NCI-H2171 (cell line): ENCODE measurements around the gene CSF1R.

Source experiments
- DNase-seq: peaks from one replicate; lab custom pipeline; 2025; lab: John Stamatoyannopoulos, UW

Gene CSF1R

DNA sequence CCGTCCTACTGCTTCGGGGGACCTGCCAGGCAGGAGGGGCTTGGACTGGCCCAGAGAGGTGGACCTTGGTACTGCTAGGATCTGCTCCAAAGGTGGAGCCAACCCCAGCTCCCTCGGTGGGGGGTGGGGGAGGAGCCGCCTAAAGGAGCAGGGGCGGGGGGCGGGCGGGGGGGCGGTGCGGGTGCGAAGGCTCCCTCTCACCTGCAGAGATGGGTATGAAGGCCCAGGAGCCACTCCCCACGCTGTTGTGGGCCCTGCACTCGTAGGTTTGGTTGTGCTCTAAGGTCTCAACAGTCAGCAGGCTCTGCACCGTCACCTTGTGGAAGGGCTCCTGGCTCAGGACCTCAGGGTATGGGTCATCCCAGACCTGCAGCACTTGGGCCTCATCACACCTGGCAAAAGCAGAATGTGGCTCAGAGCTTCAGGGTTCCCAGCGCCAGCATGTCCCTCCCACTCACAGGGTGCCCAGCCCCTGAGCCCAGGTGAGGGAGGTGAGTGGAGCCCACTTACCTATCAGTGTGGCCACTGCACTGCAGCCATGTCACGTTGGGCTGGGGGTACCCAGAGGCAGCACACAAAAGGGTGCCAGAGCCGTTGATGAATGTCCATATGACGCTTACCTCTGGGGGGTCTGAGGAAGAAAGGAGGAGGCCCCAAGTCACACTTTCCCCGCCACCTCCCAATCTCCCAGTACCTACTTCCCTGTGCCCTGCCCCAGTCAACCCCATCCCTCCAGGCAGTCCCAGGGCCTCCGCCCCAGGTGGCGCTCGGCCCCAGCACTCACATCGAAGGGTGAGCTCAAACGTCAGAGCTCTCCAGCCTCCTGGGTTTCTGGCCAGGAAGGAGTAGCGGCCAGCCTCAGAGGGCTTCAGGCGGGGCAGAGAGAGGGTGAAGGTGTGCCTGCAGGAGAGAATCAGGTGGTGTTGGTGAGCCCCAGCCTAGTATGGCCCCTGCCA is 16.4 kb downstream of the CSF1R start:
- no peak for DNase-seq

DNA sequence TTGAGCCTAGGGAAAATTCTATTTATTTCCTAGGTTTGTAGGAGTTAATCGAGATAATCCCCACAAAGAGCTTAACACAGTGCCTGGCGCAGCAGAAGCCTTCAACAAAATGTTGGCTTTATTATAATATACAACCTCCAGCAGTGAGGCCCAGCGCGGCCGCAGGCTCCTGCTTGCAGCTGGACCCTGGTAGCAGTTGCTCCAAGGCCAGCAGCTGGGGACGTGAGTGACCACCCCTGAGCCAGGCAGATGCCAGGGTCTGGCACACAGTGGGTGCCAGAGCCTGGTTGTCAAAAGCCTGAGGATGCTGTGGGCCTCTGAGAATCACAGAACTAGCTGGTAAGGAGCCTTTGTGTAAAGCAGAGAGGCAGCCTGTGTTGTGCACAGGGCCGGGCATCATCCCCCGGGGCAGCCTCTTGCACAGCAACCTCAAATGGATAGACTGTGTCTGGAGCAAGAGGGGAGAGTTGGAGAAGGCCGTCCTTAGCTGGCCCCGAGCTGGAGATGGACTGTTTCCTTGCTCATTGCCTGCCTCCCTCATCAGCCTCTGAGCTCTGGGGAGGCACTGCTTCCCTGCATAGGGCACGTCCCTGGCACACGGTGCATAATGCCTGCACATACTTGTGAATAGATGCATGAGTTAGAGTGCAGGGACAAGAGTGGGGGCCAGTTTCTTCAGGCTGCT is 17.3 kb downstream of the CSF1R start:
- DNase-seq: no peak

DNA sequence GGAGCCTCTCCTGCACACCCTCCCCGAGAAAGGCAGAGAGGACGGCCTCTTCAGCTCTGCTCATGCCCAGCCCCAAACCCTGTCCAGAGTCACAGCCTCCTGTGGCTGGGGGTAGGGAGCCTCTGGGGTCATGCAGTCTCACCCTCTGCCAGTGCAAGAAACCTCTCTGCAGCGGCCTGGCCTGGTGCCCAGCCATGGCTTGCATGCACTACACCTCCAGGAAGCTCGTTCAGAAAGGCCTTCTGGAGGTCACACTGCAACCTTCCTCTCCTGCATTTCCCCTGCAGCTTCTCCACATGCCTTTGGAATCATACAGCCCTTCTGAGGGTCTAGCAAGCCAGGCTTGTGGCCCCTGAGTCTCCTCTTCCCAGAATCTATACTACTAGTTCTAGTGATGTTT is 17.9 kb downstream of the CSF1R start:
- no peak for DNase-seq

DNA sequence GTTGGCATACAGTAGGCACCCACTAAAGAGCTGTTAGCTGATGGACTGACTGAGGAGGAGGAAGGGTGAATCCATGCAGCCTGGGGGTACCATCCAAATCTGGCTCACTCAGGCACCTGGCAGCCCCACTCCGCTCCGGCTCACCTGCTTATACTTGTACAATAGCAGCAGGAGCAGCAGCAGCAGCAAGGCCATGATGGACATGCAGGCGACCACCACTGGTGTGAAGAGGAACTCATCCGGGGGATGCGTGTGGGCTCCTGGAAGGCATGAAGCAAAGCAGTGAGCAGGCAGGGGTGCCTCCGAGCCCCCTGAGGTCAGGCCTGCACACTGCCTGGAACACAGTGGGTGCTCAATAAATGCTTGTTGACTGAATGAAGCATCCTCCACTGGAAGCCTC is 18.3 kb downstream of the CSF1R start:
- DNase-seq: no peak

DNA sequence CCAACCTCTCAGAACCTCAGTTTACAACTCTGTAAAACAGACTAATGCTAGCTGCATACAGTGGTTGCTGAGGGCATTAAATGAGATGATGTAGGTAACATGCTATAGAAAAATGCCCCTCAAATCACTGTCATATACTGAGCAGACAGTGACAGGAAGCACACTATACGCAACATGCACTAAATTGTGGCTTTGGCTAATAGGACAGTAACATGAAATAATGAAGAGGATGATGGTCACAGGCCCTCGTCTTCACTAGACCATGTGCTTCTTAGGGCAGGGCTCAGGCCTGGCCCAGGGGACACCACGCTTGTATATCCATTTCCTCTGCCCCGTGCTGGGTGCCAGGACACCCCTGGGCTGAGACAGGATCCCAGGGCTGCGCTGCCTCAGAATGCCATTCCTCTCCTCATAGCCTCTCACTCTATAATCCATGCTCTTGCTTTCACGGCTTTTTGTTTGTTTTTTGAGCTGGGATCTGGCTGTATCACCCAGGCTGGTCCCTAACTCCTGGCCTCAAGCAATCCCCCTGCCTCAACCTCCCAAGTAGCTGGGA is 18.9 kb downstream of the CSF1R start:
- no peak for DNase-seq

DNA sequence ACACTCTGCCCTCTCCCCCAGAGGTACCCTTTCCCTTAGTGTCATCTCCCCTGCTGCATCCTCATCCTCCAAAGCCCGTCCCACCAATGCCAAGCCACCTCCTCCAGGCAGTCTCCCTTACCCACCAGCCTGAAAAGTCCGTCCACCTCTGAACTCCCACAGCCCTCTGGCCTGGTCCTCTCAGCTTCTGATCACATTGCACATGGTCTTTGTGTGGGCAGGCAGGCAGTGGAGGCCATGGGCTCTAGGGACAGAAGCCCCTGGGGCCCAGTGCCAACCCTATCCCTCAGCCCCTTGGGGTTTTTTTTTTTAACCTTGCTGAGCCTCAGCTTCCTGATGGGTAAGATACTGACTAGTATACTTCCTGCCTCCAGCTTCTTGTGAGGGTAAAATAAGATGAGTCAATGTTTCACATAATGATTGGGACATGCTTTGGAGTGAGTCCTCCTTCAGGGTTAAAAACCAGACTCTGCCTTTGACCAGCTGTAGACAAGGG is 19.4 kb downstream of the CSF1R start:
- DNase-seq: no peak

DNA sequence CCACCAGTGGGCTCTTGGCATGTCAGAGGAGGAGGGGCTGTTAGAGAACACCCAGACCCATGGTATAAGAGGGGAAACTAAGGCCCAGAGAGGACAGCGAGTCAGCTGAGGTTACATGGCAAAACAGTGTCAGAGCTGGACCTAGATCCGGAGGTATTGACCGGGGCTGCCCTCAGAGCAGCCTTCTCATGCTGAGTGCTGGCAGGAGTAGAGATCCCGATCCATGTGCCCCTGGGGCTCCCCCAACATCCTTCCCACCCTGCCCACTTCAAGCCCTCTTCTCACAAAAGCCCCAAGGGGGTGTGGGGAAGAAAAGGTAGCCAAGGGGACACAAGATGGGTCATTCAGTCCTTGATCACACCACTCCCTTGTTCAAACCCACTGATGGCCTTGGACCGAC is 19.9 kb downstream of the CSF1R start:
- no peak for DNase-seq

DNA sequence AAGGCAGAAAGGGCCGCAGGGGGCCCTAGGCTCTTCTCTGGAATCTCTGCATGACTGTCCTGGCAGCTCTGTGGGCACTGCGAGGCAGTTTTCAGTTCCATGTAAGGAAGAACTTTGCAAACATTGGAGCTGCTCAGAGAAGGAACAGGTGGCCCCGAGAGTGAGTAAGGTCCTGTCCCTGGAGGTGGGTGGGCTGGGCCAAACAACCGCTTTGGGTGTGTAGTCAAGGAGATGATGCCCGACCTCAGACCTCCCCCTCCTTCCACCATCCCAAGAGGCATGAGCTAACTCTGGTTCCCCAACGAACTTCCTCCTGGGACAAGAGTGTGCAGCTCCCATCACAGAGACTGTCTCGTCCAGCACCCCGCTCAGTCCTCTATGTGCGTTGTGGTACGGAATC is 20.5 kb downstream of the CSF1R start:
- no peak for DNase-seq

DNA sequence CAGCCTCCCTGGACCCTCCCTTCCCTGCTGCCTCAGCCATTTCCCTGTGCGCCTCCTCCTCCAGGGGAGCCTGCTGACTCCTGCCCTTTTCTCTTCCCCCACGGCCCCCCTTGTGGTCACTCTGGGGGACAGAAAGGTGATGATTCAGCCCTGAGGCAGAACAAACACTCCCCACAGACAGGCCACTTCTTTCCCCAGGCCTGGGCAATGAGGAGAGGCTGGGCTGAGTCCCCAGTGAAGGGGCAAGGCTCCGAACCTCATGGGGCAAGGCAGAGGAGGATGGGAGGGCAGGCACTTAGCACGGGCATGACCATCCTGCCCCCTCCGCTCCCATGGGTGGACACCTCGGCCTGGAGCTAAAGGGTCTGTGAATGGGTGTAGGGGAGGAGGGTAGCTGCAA is 21.0 kb downstream of the CSF1R start:
- no peak for DNase-seq

DNA sequence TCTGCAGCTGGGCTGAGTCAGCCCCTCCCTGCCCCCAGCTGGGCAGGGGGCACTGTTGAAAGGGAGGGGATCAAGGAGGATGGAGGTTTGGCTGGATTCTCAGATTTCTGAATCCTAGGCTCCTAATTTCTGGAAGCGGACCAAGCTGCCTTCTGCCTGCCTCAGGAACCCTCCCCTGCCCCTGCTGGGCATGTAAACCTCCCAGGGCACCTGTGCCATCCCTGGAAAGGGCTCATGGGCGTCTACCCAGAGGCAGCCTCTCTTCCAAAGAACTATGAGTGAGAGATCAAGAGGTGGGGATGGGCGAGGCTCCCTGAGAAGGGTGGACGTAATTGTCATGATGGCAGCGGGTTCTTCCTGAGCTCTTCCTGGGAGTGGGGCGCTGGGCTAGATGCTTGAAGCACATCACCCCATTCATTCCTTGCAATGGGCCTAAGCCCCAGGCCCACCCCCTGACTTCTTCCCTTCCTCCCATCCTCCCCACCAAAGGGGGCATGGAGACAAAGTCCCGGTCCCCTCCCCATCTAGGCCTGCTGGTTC is 21.6 kb downstream of the CSF1R start:
- no peak for DNase-seq

DNA sequence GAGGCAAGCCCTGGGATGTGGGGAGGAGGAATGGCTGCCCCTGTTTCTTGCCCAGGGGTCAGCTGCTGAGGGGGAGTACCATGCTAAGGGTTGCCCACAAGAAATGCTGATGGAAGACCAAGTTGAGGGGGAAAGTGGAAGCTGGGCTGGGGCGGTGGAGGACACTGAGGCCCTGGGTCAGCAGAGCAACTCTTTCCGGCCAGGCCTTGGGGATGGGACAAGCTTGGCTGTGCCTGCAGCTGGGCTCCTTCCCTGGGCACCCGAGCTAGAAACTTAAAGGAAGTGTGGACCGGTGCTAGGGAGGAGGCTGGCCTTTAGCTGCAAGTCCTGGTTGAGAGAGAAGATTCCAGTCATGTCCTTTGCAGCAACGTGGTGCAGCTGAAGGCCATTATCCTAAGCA is 22.7 kb downstream of the CSF1R start:
- DNase-seq: no peak

DNA sequence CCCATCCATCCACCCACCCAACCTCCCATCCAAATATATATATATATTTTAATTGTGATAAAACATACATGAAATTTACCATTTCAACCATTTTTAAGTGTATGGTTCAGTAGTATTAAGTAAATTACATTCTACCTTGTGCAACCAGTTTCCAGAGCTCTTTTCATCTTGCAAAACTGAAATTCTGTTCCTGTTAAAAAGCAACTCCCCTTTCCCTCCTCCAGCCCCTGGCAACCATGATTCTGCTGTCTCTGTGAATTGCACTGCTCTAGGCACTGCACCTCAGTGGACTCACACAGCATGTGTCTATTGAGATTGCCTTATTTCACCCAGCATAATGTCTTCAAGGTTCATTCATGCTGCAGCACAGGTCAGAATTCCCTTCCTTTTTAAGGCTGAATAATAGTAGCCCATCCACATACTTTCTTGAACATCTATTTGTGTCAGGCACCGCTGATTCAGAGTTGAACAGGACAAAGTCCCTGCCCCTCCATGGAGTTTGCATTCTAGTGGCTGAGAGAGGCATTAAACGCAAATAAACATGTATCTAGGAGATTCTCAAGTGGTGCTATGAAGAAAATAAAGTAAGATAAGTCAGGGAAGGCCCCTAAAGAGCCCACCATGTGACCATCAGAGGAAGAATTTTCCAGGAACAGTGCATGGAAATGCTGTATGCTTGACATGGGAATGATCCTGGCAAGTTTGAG is 24.0 kb downstream of the CSF1R start:
- no peak for DNase-seq

DNA sequence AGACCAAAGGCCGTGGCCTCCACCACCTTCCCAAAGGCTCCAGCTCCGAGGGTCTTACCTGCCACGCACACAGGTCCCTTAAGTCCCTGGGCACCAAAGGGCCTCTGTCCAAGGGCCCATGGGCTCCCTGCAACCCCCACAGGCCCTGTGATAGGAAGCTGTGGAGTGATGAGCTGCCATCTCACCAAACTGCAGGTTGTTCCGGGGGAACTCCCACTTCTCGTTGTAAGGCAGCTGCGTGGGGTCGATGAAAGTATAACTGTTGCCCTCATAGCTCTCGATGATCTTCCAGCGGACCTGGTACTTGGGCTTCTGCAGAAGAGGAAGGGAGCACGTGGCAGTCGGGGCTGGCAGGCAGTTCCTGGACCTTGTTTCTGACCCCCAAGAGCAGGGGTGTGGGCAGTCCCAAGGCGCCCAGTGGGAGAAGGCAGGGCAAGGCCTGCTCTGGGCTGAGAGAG is 24.8 kb downstream of the CSF1R start:
- DNase-seq: no peak

DNA sequence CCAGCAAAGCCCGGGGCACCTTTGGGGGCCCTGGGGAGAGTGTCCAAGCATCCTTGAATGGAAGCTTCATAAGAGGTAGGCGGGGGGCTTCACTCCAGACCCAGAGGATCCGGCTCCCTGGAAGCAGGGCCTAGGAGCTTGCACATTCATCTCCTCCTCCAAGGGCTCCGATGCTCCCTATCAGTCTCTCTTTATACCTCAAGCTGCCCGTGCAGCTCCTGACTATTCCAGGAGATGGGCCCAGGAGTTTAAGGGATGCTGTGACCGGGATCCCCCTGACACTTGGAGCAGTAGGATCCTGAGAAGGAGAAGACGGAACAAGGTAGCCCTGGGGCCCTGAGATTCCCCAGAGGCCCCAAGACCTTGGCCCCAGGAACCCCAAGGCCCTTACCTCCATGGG is 25.9 kb downstream of the CSF1R start:
- no peak for DNase-seq

DNA sequence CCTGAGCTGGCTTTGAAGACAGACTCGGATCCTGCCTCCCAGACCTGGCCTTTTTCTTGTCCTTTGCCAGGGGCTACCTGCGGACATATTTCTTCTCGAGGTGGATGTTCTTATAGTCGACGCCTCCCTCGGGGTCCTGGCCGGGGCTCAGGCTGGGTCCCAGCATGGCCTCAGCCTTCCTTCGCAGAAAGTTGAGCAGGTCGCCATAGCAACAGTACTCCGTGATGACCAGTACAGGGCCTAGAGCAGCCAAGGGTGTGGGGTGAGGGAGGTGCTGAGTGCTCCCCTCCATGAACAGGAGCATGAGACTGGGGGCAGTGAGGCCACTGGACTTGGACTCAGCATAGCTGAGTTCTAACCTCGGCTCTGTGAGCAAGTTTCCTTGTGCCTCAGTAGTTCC is 26.7 kb downstream of the CSF1R start:
- DNase-seq: no peak

DNA sequence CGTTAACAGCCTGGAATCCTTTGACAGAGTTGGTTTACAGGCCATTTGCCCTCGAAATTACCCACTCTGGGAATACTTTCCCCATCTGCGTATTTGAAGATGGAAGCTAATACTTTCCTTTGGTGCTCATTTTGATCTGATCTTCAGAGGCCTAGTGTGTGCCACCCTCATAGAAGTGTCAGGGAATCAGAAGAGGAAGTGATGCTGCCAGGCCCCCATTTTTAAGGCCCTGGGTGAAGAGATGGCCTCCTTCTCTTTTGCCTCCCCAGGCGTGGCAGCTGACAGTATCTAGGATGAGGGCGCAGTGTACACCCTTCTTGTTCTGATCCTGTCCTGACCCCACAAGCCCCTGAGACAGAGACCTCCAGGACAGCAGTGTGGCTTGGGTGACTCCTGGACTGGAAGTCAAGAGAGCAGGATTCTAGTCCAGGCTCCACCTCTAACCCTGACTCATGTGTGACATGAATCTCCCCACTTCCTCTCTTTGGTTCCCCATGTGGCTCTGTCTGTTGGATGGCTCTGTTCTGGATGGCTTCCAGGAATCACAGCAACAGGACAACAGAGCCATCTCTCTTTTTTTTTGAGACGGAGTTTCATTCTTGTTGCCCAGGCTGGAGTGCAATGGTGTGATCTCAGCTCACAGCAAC is 27.8 kb downstream of the CSF1R start:
- DNase-seq: no peak

DNA sequence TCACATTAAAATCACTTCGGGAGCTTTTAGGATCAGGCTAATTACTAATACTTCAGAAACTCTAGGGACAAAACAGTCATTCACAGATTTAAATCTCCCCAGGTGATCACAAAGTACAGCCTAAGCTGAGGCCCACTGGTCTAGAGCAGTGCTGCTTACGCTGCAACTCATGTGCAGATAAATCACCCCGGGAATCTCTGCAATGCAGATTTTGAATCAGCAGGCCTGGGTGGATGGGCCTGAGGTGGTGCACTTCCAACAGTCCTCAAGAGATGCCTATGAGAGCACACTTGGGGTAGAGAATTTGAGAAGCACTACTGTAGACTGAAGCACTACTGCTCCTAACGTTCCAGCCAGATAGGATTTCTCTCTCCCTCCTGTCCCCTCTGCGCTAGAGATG is 28.4 kb downstream of the CSF1R start:
- DNase-seq: no peak

DNA sequence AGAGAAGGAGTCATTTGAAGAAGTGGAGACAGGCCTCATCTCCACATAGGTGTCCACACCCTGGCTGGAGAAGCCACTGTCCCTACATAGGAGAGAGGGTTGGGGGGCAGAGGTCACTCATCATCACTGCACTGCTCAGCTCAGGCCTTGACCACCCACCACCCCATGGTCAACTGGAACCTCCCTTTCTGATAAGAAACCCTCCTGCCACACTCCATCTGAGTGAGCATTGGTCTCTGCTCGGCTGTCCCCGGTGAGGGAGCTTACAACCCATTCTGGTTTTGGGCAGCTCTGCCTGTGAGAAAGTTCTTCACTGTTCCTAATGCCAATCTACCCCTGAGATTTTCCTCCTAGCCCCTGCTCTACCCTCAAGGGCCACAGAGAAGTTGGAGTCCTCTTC is 28.8 kb downstream of the CSF1R start:
- DNase-seq: no peak

DNA sequence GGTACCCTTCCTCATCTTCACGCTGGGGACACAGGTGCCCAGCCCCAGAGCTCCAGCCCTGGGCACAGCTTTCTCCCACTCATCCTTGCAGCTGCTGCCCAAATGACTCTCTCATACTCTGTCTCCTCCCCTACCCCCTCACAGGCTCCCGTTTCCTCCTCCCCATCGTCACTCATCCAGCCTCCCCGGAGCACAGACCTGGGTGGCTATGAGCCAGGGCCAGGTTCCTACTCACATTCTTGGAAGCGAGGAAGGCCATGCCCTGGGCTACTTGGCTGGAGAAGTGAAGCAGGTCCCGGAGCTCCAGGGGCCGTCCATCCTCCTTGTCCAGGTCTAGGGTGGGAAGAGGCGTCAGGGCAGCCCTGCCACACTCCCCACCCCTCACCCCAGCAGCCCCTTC is 29.3 kb downstream of the CSF1R start:
- DNase-seq: no peak

DNA sequence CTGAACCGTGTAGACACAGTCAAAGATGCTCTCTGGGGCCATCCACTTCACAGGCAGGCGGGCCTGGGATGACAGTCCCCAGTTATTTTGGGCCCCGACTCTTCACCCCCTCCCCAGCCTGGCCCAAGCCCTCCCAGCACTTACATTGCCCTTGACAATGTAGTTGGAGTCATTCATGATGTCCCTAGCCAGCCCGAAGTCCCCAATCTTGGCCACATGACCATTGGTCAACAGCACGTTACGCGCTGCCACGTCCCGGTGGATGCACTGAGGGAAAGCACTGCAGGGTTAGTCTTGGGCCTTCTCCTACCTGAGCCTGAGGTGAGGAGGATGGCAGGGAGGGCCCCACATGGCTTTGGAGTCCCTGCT is 30.3 kb downstream of the CSF1R start:
- DNase-seq: no peak

DNA sequence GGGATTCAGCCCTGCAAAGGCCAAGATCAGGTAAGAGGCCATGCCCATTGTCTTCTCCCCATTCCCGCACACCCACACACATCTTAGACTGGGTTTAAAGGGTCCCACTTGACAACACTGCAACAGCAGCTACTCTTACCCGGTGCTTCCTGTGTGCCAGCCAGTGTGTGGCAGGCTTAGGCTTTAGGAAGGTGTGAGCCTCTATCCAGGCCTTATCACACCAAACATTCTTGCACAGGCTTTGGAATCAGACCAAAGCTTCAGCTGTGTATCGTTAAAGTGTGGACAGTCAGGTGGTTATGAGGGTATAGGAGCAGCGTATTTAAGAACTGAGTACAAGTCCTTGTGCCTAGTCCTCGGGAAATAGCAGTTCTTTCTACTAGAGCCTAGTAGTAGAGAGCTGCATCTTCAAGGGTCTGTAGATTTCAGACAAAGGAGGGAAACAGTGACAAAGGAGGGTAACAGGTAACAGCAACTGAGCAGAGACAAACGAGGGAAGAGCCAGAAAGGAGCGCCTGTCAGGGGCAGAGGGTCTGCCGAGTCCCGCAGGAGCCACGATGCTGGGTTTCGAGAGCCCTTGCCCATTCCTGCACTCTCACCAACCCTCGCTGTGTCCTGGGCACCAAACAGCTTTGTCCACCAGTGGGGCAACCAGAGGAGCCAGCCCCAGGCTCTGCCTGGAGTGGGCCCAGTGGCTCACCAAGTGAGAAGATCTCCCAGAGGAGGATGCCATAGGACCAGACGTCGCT is 30.9 kb downstream of the CSF1R start:
- no peak for DNase-seq
